Neuronal stem cell (in vitro differentiated cells): ENCODE measurements around the gene DUSP1.

ENCODE experiments used
- DNase-seq: peaks from one replicate; pipeline ENCODE4 v3.0.0-alpha.2; 2013; ENCODE audit warnings: low spot score
- H2AFZ ChIP-seq: one replicate; pipeline ENCODE4 v1.6.1; 2013; ENCODE audit warnings: mild to moderate bottlenecking, low read length, inconsistent platforms
- H2AK5ac ChIP-seq: 2 replicates; pipeline ENCODE4 v1.6.1; 2013; ENCODE audit warnings: low read depth, mild to moderate bottlenecking, inconsistent platforms, low read length, moderate library complexity, mixed read lengths
- H2BK120ac ChIP-seq: 2 replicates; pipeline ENCODE4 v1.6.1; 2013; ENCODE audit warnings: low read depth, mild to moderate bottlenecking, inconsistent platforms, low read length, moderate library complexity, mixed read lengths
- H2BK12ac ChIP-seq: one replicate; pipeline ENCODE4 v1.6.1; 2013; ENCODE audit warnings: low read length, inconsistent platforms
- H2BK15ac ChIP-seq: 2 replicates; pipeline ENCODE4 v1.6.1; 2013; ENCODE audit warnings: mild to moderate bottlenecking, low read length, inconsistent platforms, mixed read lengths
- H2BK5ac ChIP-seq: one replicate; pipeline ENCODE4 v1.6.1; 2013; ENCODE audit warnings: inconsistent platforms, mild to moderate bottlenecking, low read length, moderate library complexity
- H3K14ac ChIP-seq: one replicate; pipeline ENCODE4 v1.6.1; 2013; ENCODE audit warnings: low read length, inconsistent platforms
- H3K18ac ChIP-seq: 2 replicates; pipeline ENCODE4 v1.6.1; 2013; ENCODE audit warnings: low read length, inconsistent platforms
- H3K23ac ChIP-seq: 2 replicates; pipeline ENCODE4 v1.6.1; 2013; ENCODE audit warnings: low read depth, mild to moderate bottlenecking, mixed read lengths, low read length, inconsistent platforms; ENCODE audit not compliant: poor library complexity
- H3K27ac ChIP-seq: replicated peaks from 3 replicates; pipeline ENCODE4 v1.5.1; 2013; ENCODE audit warnings: low read length, inconsistent platforms
- H3K27me3 ChIP-seq, 3 experiments: 2 replicates each; pipeline ENCODE4 v1.6.1; 2013; ENCODE audit warnings: low read length in 3 of 3, mild to moderate bottlenecking in 2 of 3, inconsistent platforms in 1 of 3, low read depth in 1 of 3, mixed read lengths in 1 of 3, moderate library complexity in 1 of 3; ENCODE audit not compliant: control insufficient read depth in 3 of 3, insufficient read depth in 3 of 3
- H3K36me3 ChIP-seq, 2 donors: replicated peaks in 1 of 2; 2 replicates each; pipeline ENCODE4 v1.6.1; 2013; ENCODE audit warnings: low read length in 2 of 2; ENCODE audit not compliant: control insufficient read depth in 2 of 2, insufficient read depth in 2 of 2
- H3K4ac ChIP-seq: 2 replicates; pipeline ENCODE4 v1.6.1; 2013; ENCODE audit warnings: inconsistent platforms, mild to moderate bottlenecking, low read length, moderate library complexity
- H3K4me1 ChIP-seq, 2 donors: 1 replicate in 1 of 2; 2 replicates in 1 of 2; pipeline ENCODE4 v1.6.1; 2013; ENCODE audit warnings: low read length in 2 of 2, low read depth in 1 of 2; ENCODE audit not compliant: control insufficient read depth in 2 of 2, insufficient read depth in 1 of 2
- H3K4me2 ChIP-seq: one replicate; pipeline ENCODE4 v1.6.1; 2013; ENCODE audit warnings: mild to moderate bottlenecking, low read length, inconsistent platforms; ENCODE audit not compliant: insufficient read depth, poor library complexity, severe bottlenecking
- H3K4me3 ChIP-seq, 2 donors: 2 replicates each; pipeline ENCODE4 v1.5.1; 2013; ENCODE audit warnings: low read length in 2 of 2, mild to moderate bottlenecking in 2 of 2, inconsistent platforms in 1 of 2, moderate library complexity in 1 of 2
- H3K79me1 ChIP-seq: one replicate; pipeline ENCODE4 v1.6.1; 2013; ENCODE audit warnings: low read depth, mild to moderate bottlenecking, inconsistent platforms, low read length, moderate library complexity
- H3K9ac ChIP-seq: one replicate; pipeline ENCODE4 v1.6.1; 2013; ENCODE audit warnings: mild to moderate bottlenecking, low read depth, low read length, inconsistent platforms; ENCODE audit not compliant: poor library complexity
- H3K9me3 ChIP-seq, 2 donors: replicated peaks in 1 of 2; 2 replicates each; pipeline versions ENCODE3 to v1.6.1; 2013; ENCODE audit warnings: low read length in 2 of 2, mild to moderate bottlenecking in 2 of 2, inconsistent platforms in 1 of 2, low read depth in 1 of 2, mixed read lengths in 1 of 2, moderate library complexity in 1 of 2; ENCODE audit not compliant: control insufficient read depth in 2 of 2, insufficient read depth in 1 of 2
- H4K8ac ChIP-seq: one replicate; pipeline ENCODE4 v1.6.1; 2013; ENCODE audit warnings: low read depth, mild to moderate bottlenecking, inconsistent platforms, low read length, moderate library complexity
- H4K91ac ChIP-seq: one replicate; pipeline ENCODE4 v1.6.1; 2013; ENCODE audit warnings: low read length, low read depth, mild to moderate bottlenecking, inconsistent platforms; ENCODE audit not compliant: poor library complexity
- WGBS, 2 donors: extraction: QIAGEN DNeasy Blood & Tissue Kit; methylation state at CpG; one replicate each; pipeline ENCODE4 v1.1.7; 2013; ENCODE audit warnings: missing lambda C conversion rate in 2 of 2, mixed read lengths in 1 of 2; ENCODE audit not compliant: insufficient read length in 2 of 2, insufficient replicate concordance in 1 of 2; ENCODE audit errors: extremely low coverage in 2 of 2; 5-methylcytosine and 5-hydroxymethylcytosine counted together

Gene DUSP1

DNA sequence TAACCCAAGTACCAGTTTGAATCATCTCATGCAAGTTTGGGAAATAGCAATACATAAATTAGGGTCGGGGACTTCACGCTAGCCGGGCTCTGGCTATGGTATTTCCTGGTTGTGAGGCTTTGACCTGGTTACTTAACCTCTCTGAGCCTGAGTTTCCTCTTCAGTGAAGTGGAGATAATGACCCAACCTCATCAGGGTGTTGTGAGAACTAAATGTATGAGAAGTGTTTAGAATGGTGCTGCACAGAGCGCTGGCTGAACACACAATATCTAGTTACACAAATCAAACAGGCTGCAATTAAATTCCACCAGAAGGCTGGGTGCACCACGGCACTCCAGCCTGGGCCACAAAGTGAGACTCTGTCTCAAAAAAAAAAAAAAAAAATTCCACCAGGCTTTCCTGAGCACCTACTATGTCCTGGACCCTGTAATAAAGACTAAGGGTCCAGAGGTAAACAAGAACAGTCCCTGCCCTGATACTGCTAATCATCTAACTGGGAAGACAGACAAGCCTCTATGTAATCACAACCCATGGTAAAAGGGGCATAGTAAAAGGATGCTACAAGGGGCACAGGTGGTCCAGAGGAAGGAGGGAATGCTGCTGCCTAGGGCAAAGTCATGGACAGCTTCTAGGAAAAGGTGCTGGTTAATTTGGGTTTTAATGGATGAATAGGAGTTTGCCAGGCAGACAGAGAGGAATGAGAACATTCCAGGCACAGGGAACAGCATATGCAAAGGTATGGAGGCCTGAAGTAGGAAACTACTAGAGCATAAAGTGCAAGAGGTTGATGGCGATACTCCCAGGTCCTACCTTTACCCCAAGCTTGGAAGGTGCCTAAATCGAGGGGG, 27.7 kb downstream of the DUSP1 start:
- H3K79me1 ChIP-seq = no peaks in the 10 kb centered on the region

DNA sequence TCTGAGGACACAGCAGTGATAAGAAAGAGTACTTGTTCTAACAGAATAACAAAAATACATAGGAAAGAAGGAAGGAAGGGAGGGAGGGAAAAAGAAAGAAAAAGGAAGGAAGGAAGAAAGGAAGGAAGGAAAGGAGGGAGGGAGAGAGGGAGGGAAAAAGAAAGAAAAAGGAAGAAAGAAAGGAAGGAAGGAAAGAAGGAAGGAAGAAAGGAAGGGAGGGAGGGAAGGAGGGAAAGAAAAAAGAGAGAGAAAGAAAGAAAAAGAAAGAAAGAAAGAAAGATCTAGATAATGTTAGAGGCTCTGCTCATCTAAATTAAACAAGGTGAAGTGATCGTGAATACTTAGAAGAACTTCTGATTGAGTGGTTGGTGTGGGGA, 29.8 kb downstream of the DUSP1 start:
- H3K27ac ChIP-seq = no peak overlapping the region
- H3K9me3 ChIP-seq = peaks cover 0 to 2% of the 10 kb centered on the region in 2 donors
- H2AK5ac ChIP-seq = no peak overlapping the region
- H2BK5ac ChIP-seq = no peak overlapping the region
- no peaks in the 10 kb centered on the region for H3K27me3 ChIP-seq
- H3K4me2 ChIP-seq = no peak overlapping the region
- H2BK12ac ChIP-seq = no peak overlapping the region
- H3K23ac ChIP-seq = no peak overlapping the region
- no peak overlapping the region for H3K14ac ChIP-seq
- no peak overlapping the region for H2BK15ac ChIP-seq
- no peaks in the 10 kb centered on the region for H3K36me3 ChIP-seq
- no CpG with 5 or more reads among the region's 1 CpG for WGBS, 2 donors
- no peak overlapping the region for H3K4ac ChIP-seq
- H4K91ac ChIP-seq = no peak overlapping the region
- no peaks in the 10 kb centered on the region for H3K79me1 ChIP-seq
- H3K18ac ChIP-seq = no peak overlapping the region
- no peak overlapping the region for H3K9ac ChIP-seq
- no peak overlapping the region for H3K4me3 ChIP-seq
- H2BK120ac ChIP-seq = no peak overlapping the region
- DNase-seq = no peak
- no peak overlapping the region for H4K8ac ChIP-seq
- no peak overlapping the region for H2AFZ ChIP-seq
- peaks cover 0 to 2% of the 10 kb centered on the region in 2 donors for H3K4me1 ChIP-seq

More for the DNA sequence above, 27.7 kb downstream of the DUSP1 start:
- WGBS, 2 donors = no CpG with 5 or more reads among the region's 7 CpGs
- Histone ChIP-seq H2BK12ac (no peak overlapping the region), H2BK5ac (no peak overlapping the region), H3K4me2 (no peak overlapping the region), H3K9ac (no peak overlapping the region), H2AK5ac (no peak overlapping the region), H3K23ac (no peak overlapping the region), H4K91ac (no peak overlapping the region), H3K9me3 (peaks cover 4 to 12% of the 10 kb centered on the region in 2 donors), H3K4me3 (no peak overlapping the region), H3K18ac (no peak overlapping the region), H2BK15ac (no peak overlapping the region), H2BK120ac (no peak overlapping the region), H3K4me1 (no peaks in the 10 kb centered on the region), H3K4ac (no peak overlapping the region), H3K14ac (no peak overlapping the region), H3K27me3 (no peaks in the 10 kb centered on the region), H4K8ac (no peak overlapping the region), H3K27ac (no peak overlapping the region), H2AFZ (no peak overlapping the region), H3K36me3 (no peaks in the 10 kb centered on the region)
- DNase-seq = no peak

DNA sequence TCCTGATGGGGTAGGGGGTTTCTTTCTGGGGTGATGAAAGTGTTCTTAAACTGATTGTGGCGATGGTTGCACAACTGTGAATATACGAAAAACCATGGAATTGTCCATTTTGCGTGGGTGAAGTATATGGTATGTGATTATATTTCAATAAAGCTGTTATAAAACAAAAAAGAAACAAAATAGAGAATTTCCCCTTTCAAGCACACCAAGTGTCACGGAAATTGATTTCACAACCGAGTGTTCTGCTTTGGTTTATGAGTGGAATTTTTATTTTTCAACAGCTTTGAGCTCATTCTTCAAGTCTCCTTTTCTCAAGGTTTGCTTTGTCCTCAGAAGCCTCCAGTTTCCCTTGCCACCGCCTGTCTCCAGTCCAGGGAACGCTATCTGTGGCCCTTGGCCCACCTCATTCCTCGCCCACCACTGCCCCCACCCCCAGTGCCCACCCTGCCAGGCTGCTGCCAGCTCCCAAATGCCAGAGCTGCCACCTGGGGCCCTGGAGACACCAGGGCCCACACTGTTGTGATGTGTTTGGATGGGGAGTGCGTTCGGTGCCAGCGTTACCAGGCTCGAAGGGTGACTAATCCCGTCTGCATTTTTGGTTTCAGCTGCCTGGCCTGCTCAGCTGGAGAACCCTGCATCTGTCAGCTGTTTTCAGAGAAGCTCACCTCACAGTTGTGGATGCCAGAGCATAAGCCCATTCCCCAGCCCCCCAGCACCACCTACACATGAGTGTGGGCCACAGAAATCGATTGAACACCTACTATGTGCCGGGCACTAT, 30.4 kb downstream of the DUSP1 start:
- Histone ChIP-seq H3K27me3 (no peaks in the 10 kb centered on the region), H2AK5ac (peak overlapping the region; percentile 48), H3K9me3 (peaks cover 0 to 2% of the 10 kb centered on the region in 2 donors), H3K4me2 (no peak overlapping the region), H3K4ac (no peak overlapping the region), H4K91ac (no peak overlapping the region), H2BK12ac (no peak overlapping the region), H2AFZ (no peak overlapping the region), H3K18ac (peak overlapping the region; percentile 49), H3K14ac (no peak overlapping the region), H3K27ac (no peak overlapping the region), H4K8ac (no peak overlapping the region), H3K36me3 (no peaks in the 10 kb centered on the region), H3K23ac (peak overlapping the region; percentile 45), H2BK120ac (no peak overlapping the region), H3K9ac (no peak overlapping the region), H3K4me3 (no peak overlapping the region), H2BK15ac (no peak overlapping the region), H3K79me1 (no peaks in the 10 kb centered on the region), H3K4me1 (peaks cover 0 to 5% of the 10 kb centered on the region in 2 donors), H2BK5ac (no peak overlapping the region)
- no peak for DNase-seq
- WGBS, 2 donors = no CpG with 5 or more reads among the region's 15 CpGs

DNA sequence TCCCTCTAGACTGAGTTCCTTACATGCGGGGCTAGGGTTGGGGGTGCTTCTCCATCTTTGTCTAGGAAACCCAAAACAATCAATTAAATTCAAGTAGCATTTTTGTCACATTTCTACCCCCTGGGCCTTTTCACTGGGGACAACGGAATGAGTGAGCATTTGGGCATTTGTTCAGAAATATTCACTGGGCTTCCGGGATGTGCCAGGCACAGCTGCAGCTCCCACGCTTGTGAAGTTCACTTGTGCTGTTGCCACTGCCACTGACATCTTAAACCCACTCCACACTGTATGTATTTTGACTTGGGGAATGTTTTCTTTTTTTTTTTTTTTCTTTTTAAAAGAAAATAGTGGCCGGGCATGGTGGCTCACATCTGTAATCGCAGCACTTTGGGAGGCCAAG, 31.6 kb downstream of the DUSP1 start:
- no CpG with 5 or more reads among the region's 6 CpGs for WGBS, 2 donors
- H3K9me3 ChIP-seq = no peaks in the 10 kb centered on the region
- H2AFZ ChIP-seq = no peak overlapping the region
- H3K4me2 ChIP-seq = no peak overlapping the region
- H4K91ac ChIP-seq = no peak overlapping the region
- no peak overlapping the region for H2BK15ac ChIP-seq
- H3K79me1 ChIP-seq = no peaks in the 10 kb centered on the region
- no peaks in the 10 kb centered on the region for H3K27me3 ChIP-seq
- no peak overlapping the region for H3K27ac ChIP-seq
- no peak for DNase-seq
- H2BK12ac ChIP-seq = no peak overlapping the region
- no peak overlapping the region for H3K4me3 ChIP-seq
- no peak overlapping the region for H2BK5ac ChIP-seq
- H3K9ac ChIP-seq = no peak overlapping the region
- no peak overlapping the region for H3K18ac ChIP-seq
- no peak overlapping the region for H3K14ac ChIP-seq
- H4K8ac ChIP-seq = no peak overlapping the region
- peaks cover 0 to 5% of the 10 kb centered on the region in 2 donors for H3K4me1 ChIP-seq
- H2AK5ac ChIP-seq = no peak overlapping the region
- H3K4ac ChIP-seq = no peak overlapping the region
- H2BK120ac ChIP-seq = no peak overlapping the region
- H3K36me3 ChIP-seq = no peaks in the 10 kb centered on the region
- no peak overlapping the region for H3K23ac ChIP-seq
